Ishikawa (cell line): Measurements from ENCODE around the gene SCEL.

Experiments
- CREB1 ChIP-seq: IDR thresholded peaks from 2 replicates; pipeline ENCODE4 v1.6.1; 2012; ENCODE audit warnings: low read depth
- NFIC ChIP-seq: IDR thresholded peaks from 2 replicates; pipeline ENCODE4 v1.6.1; 2012
- TAF1 ChIP-seq: IDR thresholded peaks from 2 replicates; pipeline ENCODE4 v1.6.1; 2012; ENCODE audit warnings: low read depth, mild to moderate bottlenecking
- ZBTB7A ChIP-seq: IDR thresholded peaks from 2 replicates; pipeline ENCODE4 v1.6.1; 2012; ENCODE audit warnings: low read depth

DNA sequence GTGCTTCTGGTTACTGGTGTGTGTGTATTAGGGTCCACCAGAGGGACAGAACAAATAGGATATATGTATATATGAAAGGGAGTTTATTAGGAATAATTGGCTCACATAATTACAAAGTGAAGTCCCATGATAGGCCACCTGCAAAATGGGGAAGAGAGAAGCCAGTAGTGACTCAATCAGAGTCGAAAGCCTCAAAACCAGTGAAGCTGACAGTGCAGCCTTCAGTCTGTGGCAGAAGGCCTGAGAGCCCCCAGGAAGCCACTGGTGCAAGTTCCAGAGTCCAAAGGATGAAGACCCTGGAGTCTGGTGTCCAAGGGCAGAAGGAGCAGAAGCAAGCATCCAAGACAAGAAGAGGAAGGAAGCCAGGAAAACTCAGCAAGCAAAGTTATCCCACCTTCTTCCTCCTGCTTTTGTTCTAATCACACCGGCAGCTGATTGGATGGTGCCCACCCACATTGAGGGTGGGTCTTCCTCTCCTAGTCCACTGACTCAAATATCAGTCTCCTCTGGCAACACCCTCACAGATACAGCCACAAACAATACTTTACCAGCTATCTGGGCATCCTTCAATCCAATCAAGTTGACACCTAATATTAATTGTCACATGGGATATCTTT is 21.7 kb upstream of the SCEL start:
- no peak for TF ChIP-seq CREB1
- TF ChIP-seq ZBTB7A, result no peak
- TF ChIP-seq TAF1, result no peak
- TF ChIP-seq NFIC, result no peak
